ES-I3 (cell line): ENCODE results near the gene DOCK3.
"Not testable (repeated sequence)": the region's sequence is repeated elsewhere in the genome, so short reads cannot be mapped to it uniquely, and the experiment has no call there.

Experiments used
- H3K36me3 ChIP-seq: 2 replicates; pipeline ENCODE4 v1.6.1; 2013; ENCODE audit warnings: mild to moderate bottlenecking, low read length, control low read depth, moderate library complexity; ENCODE audit not compliant: insufficient read depth
- H3K4me1 ChIP-seq: 2 replicates; pipeline ENCODE4 v1.6.1; 2013; ENCODE audit warnings: mild to moderate bottlenecking, control low read depth, low read length; ENCODE audit not compliant: insufficient read depth
- H3K9ac ChIP-seq: 2 replicates; pipeline ENCODE4 v1.6.1; 2013; ENCODE audit warnings: low read depth, mild to moderate bottlenecking, low read length, moderate library complexity
- H3K9me3 ChIP-seq: 2 replicates; pipeline ENCODE4 v1.6.1; 2013; ENCODE audit warnings: mild to moderate bottlenecking, low read length, moderate library complexity; ENCODE audit not compliant: control insufficient read depth, insufficient read depth

The DOCK3 gene

DNA sequence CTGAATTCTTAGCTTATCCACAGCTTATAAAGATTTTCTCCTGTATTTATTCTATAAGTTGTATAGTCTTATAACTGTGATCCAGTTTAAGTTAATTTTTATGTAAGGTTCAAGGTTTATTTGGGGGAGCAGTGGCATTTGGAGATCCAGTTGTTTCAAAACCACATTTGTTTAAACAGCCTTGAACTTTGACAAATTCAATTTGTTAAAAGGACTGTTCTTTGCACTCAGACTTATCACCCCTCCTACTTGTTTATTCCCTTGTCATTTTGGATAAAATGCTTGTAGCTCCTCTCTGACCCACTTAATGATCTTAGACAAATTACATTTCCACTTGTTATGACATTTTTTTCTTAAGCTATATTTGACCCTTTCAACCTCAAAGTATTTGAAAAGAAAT lies 327.8 kb downstream of the DOCK3 start:
- Histone ChIP-seq H3K9ac (no peak overlapping the region), H3K9me3 (no peaks in the 10 kb centered on the region), H3K4me1 (no peaks in the 10 kb centered on the region), H3K36me3 (no peaks in the 10 kb centered on the region)

DNA sequence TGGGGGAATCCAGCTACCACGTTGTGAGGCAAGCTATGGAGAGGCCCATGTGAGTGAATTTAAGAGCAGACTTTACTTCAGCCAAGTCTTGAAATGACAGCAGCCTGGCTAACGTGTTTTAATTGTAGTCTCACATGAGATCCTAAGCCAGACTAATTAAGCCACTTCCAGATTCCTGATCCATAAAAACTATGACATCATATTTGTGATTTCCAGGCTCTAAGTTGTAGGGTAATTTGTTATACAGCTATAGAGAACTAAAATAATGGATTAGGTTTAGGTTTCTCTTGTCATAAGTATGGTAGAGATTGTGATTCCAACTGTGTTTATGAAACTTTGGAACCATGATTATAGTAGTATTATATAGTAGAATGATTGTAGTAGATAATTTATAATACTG lies 329.5 kb downstream of the DOCK3 start:
- Histone ChIP-seq H3K9me3 (no peaks in the 10 kb centered on the region), H3K36me3 (no peaks in the 10 kb centered on the region), H3K4me1 (no peaks in the 10 kb centered on the region), H3K9ac (no peak overlapping the region)

DNA sequence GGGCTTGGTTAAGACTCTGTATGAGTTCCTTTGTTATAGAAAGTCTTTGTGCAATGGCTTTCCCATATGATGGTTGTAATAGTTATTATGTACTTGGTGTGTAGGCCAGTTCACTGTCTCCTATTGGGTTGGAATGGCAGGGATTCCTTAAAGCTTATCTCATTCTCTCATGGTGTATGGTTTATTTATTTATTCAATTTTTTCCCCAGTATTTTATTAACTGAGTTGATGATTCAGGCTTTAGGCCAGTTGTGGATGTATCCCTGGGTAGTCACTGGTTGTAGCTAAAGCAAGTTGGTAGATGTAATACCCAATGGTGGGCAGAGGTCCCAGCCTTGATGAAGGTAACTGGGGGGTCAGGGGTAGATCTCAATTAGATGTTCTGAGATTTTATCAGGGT lies 349.4 kb downstream of the DOCK3 start:
- Histone ChIP-seq H3K36me3 (no peaks in the 10 kb centered on the region), H3K9me3 (no peaks in the 10 kb centered on the region), H3K9ac (no peak overlapping the region), H3K4me1 (peaks cover 4% of the 10 kb centered on the region)

DNA sequence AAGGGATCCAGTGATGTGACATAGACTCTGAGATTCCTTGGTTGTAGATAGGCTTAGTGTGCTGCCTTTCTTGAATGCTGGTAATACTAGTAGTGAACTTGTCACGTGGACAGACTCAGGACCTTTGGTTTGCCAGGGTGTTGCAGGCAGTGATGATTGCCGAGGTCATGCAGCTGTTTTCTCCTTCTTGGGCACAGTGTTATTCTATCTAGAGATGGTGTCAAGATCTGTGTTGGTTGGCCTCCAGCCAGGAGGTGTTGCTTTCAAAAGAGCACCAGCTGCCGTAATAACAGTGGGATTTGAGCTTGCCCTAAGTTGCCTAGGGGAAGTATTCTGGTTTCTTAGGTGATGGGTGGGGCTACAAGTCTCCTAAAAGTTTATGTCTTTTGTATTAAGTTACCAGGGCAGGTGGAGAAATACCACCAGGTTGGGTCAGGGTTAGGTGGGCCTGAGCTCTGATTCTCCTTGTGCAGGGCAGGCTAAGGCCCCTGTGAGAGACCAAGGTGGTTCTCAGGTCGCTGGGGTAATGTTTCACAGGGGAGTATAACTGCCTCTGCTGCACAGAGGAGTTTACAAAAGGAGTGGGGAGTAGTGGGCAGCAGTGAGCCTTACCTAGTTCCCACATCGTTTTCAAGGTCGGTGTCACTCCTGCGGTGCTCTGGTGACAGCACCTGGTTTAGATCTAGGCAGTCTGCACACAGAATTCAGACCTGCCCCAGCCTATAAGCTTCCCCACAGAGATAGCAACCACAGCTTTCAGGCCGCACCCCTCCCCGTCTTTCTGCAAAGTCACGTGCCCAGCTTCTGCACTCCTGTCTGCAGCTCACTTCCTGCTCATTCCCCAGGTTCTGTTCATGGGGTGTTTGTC lies 350.3 kb downstream of the DOCK3 start:
- no peaks in the 10 kb centered on the region for H3K36me3 ChIP-seq
- no peaks in the 10 kb centered on the region for H3K9me3 ChIP-seq
- H3K4me1 ChIP-seq: peaks cover 4% of the 10 kb centered on the region
- no peak overlapping the region for H3K9ac ChIP-seq

DNA sequence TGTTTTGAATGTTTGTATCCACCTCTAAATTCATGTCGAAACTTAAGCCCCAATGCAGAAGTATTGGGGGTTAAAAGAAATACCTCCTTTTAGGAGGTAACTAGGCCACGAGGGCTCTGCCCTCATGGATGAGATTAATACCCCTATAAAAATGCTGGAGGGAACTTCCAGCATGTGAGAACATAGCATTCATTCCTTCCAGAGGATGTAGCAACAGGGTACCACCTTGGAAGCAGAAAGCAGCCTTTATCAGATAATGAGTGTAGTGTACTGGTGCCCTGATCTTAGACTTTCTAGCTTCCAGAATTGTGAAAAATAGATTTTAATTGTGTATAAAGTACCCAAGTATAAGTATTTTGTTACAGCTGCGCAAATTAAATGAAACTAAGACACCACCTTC lies 356.9 kb downstream of the DOCK3 start:
- no peaks in the 10 kb centered on the region for H3K36me3 ChIP-seq
- H3K9ac ChIP-seq: no peak overlapping the region
- no peaks in the 10 kb centered on the region for H3K4me1 ChIP-seq
- H3K9me3 ChIP-seq: no peaks in the 10 kb centered on the region

DNA sequence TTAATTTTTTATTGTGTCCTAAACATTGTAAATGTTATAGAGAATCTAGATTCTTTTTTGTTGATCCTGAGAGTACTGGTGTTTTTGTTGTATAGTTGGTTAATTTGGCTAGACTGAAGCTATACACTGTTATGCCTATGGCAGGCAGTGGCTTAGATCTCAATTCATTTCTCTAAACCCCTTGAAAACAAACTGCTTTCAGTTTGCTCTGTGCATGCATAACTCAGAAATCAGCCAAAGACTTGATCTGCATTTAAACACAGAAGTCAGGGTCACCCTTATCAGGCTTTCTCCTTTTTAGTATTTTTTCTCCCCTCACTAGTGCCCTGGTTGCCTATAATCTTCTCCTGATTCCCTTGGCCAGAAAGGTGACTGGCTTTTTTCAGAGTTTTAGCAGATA lies 360.9 kb downstream of the DOCK3 start:
- Histone ChIP-seq H3K9me3 (no peaks in the 10 kb centered on the region), H3K9ac (no peak overlapping the region), H3K4me1 (no peaks in the 10 kb centered on the region), H3K36me3 (no peaks in the 10 kb centered on the region)

DNA sequence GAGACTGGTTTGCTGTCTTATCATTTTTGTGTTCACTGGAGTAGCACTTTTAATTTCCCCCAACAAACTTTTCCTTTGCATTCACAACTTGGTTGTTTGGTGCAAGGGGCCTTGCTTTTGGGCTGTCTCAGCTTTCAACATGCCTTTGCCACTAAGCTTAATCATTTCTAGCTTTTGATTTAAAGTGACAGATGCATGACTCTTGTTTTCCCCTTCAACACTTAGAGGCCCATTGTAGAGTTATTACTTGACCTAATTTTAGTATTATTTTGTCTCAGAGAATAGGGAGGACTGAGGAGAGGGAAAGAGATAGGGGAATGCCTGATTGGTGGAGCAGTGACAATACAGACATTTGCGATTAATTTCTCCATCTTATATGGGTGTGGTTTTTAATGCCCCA lies 370.3 kb downstream of the DOCK3 start:
- H3K36me3 ChIP-seq: no peaks in the 10 kb centered on the region
- no peak overlapping the region for H3K9ac ChIP-seq
- no peaks in the 10 kb centered on the region for H3K9me3 ChIP-seq
- no peaks in the 10 kb centered on the region for H3K4me1 ChIP-seq

DNA sequence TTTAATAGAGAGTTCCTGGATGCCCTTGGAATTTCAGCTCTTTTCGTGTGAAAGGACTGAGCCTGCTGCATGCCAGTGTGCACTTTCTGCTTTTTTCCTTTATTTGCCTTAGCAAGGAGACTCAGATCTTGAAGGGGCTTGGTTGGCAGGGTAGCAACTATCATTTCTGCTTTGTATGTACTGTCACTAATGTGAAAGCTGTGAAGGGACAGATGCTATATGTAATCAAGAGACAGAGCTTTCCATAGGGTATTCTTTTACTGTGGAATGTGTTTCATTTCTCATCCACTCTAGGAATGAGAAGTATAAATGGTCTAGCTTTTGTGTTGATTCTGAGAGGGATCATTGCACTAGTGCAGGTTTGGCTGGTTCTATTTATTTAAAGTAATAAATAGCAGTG lies 377.8 kb downstream of the DOCK3 start:
- Histone ChIP-seq H3K9ac (no peak overlapping the region), H3K4me1 (no peaks in the 10 kb centered on the region), H3K36me3 (no peaks in the 10 kb centered on the region), H3K9me3 (no peaks in the 10 kb centered on the region)

DNA sequence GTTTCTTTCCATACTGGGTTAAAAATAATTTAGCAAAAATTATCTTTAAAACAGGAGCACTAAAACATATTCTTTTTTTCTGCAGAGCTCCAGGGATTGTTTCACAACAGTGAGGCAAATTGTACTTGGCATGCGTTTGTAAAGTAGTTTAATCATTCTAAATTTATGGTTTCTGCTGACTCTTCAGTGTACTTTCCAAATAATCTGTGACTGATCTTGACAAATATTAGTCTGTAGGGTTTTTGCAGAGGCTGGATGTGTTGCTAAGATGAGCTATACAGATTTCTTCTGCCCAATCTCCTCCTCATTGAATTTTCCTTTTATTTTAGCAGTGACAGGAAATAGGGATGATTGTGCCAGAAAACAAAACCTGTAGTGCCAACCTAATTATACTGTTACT lies 382.4 kb downstream of the DOCK3 start:
- Histone ChIP-seq H3K9me3 (no peaks in the 10 kb centered on the region), H3K9ac (no peak overlapping the region), H3K4me1 (no peaks in the 10 kb centered on the region), H3K36me3 (no peaks in the 10 kb centered on the region)

DNA sequence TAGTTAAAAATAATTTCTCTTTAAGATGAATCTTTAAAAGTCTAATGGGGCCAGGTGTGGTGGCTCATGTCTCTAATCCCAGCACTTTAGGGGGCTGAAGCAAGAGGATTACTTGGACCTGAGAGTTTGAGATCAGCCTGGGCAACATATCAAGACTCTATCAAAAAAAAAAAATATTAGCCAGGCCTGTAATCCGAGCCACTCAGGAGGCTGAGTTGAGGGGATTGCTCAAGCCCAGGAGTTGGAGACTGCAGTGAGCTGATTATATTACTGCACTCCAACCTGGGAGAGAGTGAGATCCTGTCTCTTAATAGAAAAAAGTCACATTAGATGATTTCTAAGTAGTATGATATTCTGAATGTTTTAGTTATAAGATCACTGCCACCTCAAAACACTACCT lies 388.3 kb downstream of the DOCK3 start:
- Histone ChIP-seq H3K9ac (no peak overlapping the region), H3K36me3 (no peaks in the 10 kb centered on the region), H3K4me1 (no peaks in the 10 kb centered on the region), H3K9me3 (no peaks in the 10 kb centered on the region)

DNA sequence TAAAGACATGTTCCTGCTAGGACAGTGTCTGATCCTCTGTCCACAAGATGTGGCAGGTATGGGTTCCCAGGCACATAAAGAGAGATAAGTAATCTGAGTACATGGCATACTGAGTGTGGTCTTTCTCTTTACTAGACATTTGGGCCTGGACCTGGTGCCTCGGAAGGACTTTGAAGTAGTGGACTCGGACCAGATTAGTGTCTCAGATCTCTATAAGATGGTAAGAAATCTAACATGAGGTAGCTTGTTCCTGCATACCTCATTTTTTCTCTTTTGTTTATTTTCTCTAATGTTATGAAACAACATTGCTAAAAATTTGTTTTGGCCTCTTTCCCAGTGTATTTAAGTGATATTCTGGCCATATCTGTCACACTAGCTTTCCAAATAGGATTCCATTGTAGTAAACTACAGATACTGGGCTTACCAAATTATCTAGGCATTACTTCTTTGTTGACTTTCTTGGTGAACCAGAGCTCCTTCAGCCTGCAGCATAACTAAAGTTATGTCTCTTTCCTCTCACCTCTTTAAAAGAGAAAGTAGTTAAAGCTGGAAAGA lies 400.6 kb downstream of the DOCK3 start:
- Histone ChIP-seq H3K9ac (no peak overlapping the region), H3K36me3 (no peaks in the 10 kb centered on the region), H3K9me3 (no peaks in the 10 kb centered on the region), H3K4me1 (no peaks in the 10 kb centered on the region)

DNA sequence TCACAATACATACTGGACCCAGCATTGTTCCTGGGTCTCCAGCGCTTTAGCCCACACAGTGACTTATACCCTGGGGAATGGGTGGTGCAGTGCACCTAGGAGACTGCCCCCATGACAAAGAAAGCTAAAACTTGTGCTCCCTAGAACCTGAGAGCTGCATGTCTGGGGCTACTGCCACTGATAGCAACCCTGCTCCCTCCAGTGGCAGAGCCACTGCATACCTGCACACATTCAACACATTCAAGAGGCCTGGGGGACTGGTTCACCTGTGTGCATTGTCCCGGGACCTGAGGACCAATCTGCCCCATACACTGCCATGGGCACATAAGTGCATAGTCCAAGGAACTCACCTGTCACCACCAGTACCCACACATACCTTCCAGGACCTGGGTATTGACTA lies 407.6 kb downstream of the DOCK3 start:
- Histone ChIP-seq H3K4me1 (no peaks in the 10 kb centered on the region), H3K9ac (no peak overlapping the region), H3K36me3 (no peaks in the 10 kb centered on the region; the same call in 1 of the 2 replicates), H3K9me3 (peaks cover 18% of the 10 kb centered on the region)

DNA sequence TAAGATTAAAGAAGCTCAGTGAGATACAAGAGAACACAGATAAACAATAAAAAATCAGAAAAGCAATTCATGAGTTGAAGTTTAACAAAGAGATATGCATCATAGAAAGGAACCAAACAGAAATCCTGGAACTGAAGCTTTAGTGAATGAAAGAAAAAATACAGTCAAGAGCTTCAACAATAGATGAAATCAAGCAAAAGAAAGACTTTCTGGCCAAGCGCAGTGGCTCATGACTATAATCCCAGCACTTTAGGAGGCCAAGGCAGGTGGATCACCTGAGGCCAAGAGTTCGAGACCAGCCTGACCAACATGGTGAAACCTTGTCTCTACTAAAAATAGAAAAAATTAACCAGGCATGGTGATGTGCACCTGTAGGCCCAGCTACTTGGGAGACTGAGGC lies 408.8 kb downstream of the DOCK3 start:
- H3K9me3 ChIP-seq: peaks cover 18% of the 10 kb centered on the region
- no peaks in the 10 kb centered on the region for H3K4me1 ChIP-seq
- no peak overlapping the region for H3K9ac ChIP-seq
- no peaks in the 10 kb centered on the region; the same call in 1 of the 2 replicates for H3K36me3 ChIP-seq

DNA sequence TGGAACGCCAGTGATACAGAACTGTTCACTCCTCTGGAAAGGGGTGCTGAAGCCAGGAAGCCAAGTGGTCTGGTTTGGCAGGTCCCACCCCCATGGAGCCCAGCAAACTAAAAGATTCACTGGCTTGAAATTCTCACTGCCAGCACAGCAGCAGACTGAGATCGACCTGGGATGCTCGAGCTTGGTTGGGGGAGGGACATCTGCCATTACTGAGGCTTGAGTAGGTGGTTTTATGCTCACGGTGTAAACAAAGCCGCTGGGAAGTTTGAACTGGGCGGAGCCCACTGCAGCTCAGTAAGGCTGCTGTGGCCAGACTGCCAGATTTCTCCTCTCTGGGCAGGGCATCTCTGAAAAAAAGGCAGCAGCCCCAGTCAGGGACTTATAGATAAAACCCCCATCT lies 417.4 kb downstream of the DOCK3 start:
- not testable (repeated sequence) for H3K9me3 ChIP-seq, H3K9ac ChIP-seq, H3K4me1 ChIP-seq, H3K36me3 ChIP-seq

DNA sequence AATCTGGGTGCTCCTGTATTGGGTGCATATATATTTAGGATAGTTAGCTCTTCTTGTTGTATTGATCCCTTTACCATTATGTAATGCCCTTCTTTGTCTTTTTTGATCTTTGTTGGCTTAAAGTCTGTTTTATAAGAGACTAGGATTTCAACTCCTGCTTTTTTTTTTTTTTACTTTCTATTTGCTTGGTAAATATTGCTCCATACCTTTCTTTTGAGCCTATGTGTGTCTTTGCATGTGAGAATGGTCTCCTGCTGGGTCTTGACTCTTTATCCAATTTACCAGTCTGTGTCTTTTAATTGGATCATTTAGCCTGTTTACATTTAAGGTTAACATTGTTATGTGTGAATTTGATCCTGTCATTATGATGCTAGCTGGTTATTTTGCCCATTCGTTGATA lies 420.1 kb downstream of the DOCK3 start:
- not testable (repeated sequence) for H3K9me3 ChIP-seq, H3K36me3 ChIP-seq, H3K9ac ChIP-seq, H3K4me1 ChIP-seq
